Right kidney (tissue), 1 donor: ENCODE data around the gene PIWIL4.
"Not testable (repeated sequence)": the region's sequence is repeated elsewhere in the genome, so short reads cannot be mapped to it uniquely, and the experiment has no call there.

ENCODE experiments used
- DNase-seq: peaks from one replicate; pipeline ENCODE4 v3.0.0-alpha.2; 2016

PIWIL4 gene

DNA sequence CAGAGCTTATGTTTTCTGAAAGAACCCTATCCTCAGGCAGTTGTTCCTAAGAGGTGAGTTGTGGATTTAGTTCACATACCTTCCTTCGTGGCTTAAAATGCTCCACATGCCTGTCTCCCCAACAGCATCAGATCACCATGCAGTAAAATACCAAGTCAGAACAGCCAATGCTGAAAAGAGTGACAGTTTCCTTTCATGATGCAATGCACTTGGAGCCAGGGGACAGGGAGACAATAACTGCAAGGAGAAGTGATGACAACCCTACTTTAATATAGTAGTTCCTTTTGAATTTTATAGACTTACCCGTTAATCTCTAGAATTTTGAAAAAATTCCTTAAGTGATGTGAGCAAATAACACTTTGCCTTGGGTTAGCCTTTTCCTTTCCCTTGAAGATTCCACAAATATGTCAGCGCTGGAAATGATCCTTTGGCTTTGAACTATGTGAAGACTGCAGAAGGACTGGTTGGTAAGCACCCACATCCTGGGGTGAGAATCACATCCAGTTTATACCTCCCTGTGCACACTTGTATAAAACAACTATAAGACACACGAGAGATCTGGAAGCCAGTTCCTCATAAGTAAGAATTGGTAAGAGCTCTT is 71.2 kb downstream of the PIWIL4 start:
- DNase-seq, result no peak

- DNase-seq, result no peak
Measured at GRCh38 chr11:94638902-94639373, 71.8 kb downstream of the PIWIL4 start.

GRCh38 chr11:94639901-94640721 is 72.9 kb downstream of the PIWIL4 start:
- no peak for DNase-seq

DNA sequence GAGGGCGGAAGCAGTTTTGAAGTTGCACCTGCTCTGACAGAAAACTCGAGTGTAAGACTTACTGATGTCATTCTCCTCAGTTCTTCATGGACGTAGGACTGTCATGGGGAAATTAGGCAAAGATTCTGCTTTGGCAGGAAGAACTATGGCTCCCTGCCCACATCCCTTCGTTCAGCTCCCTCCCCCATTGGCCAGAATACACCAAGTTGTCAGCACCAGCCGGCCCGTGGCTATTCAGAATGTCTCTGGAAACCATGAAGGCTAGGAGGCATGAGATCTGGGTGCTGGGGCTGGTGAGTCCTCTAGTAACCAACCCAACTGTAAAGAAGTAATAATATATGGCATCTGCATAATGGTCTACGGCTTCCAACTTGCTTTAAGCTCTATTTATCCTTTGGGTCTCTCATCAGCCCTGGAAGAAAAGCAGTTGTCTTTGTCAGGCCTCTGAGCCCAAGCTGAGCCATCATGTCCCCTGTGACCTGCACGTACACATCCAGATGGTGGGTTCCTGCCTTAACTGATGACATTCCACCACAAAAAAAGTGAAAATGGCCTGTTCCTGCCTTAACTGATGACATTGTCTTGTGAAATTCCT is 74.1 kb downstream of the PIWIL4 start:
- DNase-seq, result no peak

DNA sequence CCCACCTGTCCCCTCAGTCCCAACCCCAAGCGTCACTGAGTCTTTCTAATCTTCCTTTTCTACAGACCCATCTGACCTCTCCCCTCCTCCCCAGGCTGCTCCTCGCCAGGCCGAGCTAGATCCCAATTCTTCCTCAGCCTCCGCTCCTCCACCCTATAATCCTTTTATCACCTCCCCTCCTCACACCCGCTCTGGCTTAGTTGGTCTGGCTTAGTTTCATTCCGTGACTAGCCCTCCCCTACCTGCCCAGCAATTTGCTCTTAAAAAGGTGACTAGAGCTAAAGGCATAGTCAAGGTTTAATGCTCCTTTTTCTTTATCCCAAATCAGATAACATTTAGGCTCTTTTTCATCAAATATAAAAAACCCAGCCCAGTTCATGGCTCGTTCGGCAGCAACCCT is 76.0 kb downstream of the PIWIL4 start:
- DNase-seq, result not testable (repeated sequence)

- DNase-seq, result no peak
Measured at GRCh38 chr11:94647926-94648325, 80.8 kb downstream of the PIWIL4 start.

DNA sequence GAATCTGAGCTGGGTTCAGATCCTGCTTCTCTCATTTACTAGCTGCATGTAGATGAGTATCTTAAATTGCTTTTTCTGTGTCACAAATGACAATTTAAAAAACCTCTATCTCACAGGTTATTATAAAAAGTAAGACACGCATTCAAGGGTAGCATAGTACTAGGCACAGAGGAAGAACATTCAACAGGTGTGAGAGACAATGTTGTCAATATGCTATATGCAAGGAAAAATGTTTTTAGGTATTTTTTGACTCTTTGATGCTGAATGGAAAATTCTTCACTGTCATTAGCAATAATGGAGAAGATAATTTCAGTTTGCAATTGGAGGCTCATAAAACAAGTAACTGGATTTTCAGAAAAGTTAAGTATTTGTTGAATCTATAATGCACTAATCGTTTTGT is 81.6 kb downstream of the PIWIL4 start:
- no peak for DNase-seq

GRCh38 chr11:94649254-94649653 is 82.1 kb downstream of the PIWIL4 start:
- no peak for DNase-seq

GRCh38 chr11:94649964-94650623 is 82.9 kb downstream of the PIWIL4 start:
- DNase-seq, result no peak

- DNase-seq, result no peak
Measured at GRCh38 chr11:94650756-94651155, 83.6 kb downstream of the PIWIL4 start.

- no peak for DNase-seq
Measured at GRCh38 chr11:94652735-94653284, 85.6 kb downstream of the PIWIL4 start.

DNA sequence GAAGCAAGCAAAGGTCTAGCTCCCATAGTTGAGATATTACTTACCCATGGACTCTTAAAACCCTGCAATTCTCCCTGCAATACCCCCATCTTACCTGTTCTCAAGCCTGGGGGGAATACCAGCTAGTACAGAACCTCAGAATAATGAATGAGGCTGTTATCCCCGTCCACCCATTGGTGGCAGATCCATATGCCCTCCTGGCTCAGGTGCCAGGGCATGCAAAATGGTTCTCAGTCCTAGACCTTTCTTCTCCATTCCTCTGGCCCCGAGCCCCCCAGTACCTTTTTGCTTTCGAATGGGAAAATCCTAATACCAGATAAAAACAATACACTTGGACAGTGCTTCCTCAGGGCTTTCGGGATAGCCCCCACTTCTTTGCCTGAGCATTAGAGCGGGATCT is 86.4 kb downstream of the PIWIL4 start:
- DNase-seq, result no peak

GRCh38 chr11:94654201-94654600 is 87.0 kb downstream of the PIWIL4 start:
- no peak for DNase-seq

DNA sequence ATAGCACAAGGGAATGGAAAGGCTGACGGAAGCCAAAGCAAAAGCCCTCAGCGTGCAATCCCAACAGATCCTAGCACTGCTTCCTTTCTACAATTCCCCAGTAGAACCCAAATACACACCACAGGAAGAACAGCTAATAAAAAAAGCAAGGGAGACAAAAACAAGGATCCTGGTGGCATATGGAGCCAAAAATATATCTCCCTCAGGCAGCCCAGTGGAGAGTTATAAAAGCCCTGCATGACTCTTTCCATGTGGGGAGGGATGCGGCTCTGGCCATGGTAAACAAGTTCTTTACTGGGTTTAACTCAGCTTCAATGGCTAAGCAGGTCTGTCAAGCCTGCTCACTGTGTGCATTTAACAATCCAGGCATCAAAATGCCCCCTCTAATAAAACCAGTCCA is 88.1 kb downstream of the PIWIL4 start:
- DNase-seq, result no peak

- no peak for DNase-seq
Measured at GRCh38 chr11:94655956-94656355, 88.8 kb downstream of the PIWIL4 start.

DNA sequence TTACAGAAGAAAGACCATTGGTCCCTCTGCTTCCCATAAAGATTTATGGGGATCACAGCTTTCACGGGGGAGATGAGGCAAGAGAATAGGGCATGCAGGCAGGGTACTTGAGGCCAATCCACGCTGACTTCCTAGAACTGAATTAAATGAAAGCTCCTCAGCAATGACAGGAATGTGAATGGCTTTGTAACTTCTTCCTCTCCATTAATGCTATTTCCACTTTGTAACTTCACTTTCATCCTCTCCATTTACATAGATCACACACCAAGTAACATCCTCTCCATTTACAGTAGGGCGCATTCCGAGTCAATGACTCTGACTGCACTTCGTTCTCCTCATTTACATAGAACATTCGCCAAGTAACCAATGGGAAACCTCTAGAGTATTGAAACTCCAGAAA is 89.8 kb downstream of the PIWIL4 start:
- DNase-seq, result no peak

GRCh38 chr11:94657629-94658028 is 90.5 kb downstream of the PIWIL4 start:
- no peak for DNase-seq

DNA sequence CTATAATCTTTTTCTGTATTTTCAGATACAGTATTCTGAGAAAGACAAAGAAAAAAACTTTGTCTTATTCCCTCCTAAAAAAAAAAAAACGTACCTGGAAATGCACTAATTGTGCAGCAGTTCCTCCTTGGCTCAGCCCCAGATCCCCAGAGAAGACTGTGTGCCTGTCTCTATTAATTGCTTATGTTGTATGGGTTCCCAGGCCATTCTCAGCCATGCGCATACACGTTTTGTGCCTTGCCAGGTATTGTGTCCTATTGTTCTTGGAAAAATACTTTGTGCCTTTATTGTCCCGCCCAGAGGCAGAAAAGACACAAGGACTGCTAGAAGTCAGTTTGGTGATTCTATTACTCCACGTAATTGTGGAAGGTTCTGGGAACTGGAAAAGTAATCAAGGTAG is 91.2 kb downstream of the PIWIL4 start:
- no peak for DNase-seq

DNA sequence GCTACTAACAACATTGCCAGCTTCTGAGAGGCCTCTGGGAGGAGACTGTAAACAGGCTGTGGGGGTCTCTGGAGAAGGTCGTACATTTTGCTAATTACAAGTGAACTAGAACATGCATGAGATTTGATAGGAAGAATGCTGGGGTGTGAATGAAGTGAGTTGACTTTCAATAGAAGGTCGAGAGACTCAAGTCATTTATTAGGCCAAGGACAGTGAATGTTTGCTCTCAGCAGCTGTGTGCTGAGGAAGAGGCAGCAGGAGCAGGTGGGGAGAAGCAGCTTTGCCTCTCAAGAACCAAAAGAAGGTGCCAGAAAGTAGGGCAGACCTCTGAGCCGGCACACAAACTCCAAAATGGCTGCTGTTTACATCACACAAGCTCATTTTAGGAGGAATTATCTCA is 91.7 kb downstream of the PIWIL4 start:
- no peak for DNase-seq

DNA sequence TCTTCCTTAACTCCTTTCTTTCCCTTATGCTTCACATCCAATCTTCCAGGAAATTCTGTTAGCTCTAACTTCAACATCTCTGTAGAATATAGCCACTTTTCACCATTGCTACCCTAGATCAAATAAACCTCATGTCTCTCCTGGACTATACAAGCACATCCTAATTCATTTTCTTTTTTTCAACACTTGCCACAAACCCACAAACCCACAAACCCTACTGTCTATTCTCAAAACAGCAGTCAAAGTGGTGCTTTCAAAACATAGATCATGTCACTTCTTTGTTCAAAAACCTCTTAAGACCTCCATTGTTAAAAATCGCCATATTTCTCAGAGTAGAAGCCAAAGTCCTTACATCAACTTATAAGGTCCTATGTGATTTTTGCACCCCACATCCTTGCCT is 94.3 kb downstream of the PIWIL4 start:
- no peak for DNase-seq

DNA sequence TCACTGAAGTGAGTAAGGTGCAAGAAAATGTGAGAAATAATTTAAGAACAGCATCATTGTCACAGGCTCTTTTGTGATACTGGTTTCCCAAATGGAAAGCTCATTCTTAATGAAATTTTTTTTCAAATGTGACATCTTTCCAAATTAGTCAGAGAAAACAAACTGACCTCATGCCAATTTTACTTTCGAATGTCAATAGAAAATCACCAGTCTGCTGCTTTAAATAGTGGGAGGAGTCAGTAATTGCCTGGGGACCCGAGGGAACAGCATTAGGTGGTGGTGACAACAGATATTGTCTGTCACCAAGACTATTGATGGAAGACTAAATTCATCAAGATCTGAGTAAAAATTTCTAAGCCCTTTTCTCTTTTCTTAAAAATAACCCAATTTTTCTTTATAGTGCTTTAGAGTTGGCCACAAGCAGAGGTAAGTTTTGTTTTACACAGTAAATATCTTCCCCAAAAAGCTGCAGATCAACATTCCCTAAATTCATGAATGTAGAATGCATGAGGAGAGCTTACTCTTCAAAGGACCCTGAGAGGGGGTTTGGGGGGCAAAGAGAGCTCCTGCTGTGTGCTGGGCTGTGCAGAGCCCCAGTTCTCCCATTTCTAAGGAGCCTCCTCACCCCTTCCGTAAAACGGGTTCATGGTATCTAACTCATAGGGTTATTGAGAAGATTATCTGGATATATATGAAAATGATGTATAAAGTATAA is 95.1 kb downstream of the PIWIL4 start:
- no peak for DNase-seq

GRCh38 chr11:94662846-94663390 is 95.8 kb downstream of the PIWIL4 start:
- no peak for DNase-seq
